ENCODE data around the gene ZNF408.
A peak's percentile ranks its signal among the peaks of the same experiment; 100 is the strongest.

The ZNF408 gene

GRCh38 chr11:46675949-46676348 lies 24.9 kb upstream of the ZNF408 start:
- Histone ChIP-seq H4K91ac (ENCODE audit: low read depth, low read length, poor library complexity) (no peak overlapping the region), H2BK5ac (ENCODE audit: low read length) (no peak overlapping the region), H2AK5ac (ENCODE audit: low read depth, low read length) (no peak overlapping the region), H3K14ac (ENCODE audit: low read length) (no peak overlapping the region), H3K27me3 (ENCODE audit: control insufficient read depth in 3 of 3, insufficient read depth in 3 of 3, low read depth in 1 of 3, low read length in 3 of 3) (no peaks in the 10 kb centered on the region), H2BK15ac (ENCODE audit: low read length) (no peak overlapping the region), H3K4me3 (ENCODE audit: low read length in 2 of 2) (no peak overlapping the region), H4K8ac (ENCODE audit: low read depth, low read length) (no peak overlapping the region), H3K4me2 (ENCODE audit: insufficient read depth, low read length, poor library complexity, severe bottlenecking) (no peak overlapping the region), H2AFZ (ENCODE audit: low read length) (no peak overlapping the region), H3K23ac (ENCODE audit: low read depth, low read length, poor library complexity) (no peak overlapping the region), H3K27ac (replicated peaks; ENCODE audit: low read length) (no peak overlapping the region), H3K9me3 (replicated peaks in 1 of 2; ENCODE audit: control insufficient read depth in 2 of 2, insufficient read depth in 1 of 2, low read depth in 1 of 2, low read length in 2 of 2) (no peaks in the 10 kb centered on the region), H3K79me1 (ENCODE audit: low read depth, low read length) (peaks cover 5% of the 10 kb centered on the region), H3K4me1 (ENCODE audit: control insufficient read depth in 2 of 2, insufficient read depth in 1 of 2, low read depth in 1 of 2, low read length in 2 of 2) (peaks cover 2 to 4% of the 10 kb centered on the region in 2 donors), H3K4ac (ENCODE audit: low read length) (no peak overlapping the region), H3K18ac (ENCODE audit: low read length) (no peak overlapping the region), H2BK12ac (ENCODE audit: low read length) (no peak overlapping the region), H3K36me3 (replicated peaks in 1 of 2; ENCODE audit: control insufficient read depth in 2 of 2, insufficient read depth in 2 of 2, low read length in 2 of 2) (peaks cover 36 to 70% of the 10 kb centered on the region in 2 donors), H3K9ac (ENCODE audit: low read depth, low read length, poor library complexity) (no peak overlapping the region), H2BK120ac (ENCODE audit: low read depth, low read length) (no peak overlapping the region)
- no peak for DNase-seq (ENCODE audit: low spot score)
- no CpG with 5 or more reads among the region's 7 CpGs for WGBS, 2 donors (ENCODE audit: extremely low coverage in 2 of 2, insufficient read length in 2 of 2, insufficient replicate concordance in 1 of 2)

GRCh38 chr11:46676436-46677158 lies 24.2 kb upstream of the ZNF408 start:
- no peak overlapping the region for H2BK12ac ChIP-seq (ENCODE audit: low read length)
- no peak overlapping the region for H2AFZ ChIP-seq (ENCODE audit: low read length)
- H3K9ac ChIP-seq (ENCODE audit: low read depth, low read length, poor library complexity): no peak overlapping the region
- H2AK5ac ChIP-seq (ENCODE audit: low read depth, low read length): no peak overlapping the region
- peak overlapping the region; percentile 71 for H3K18ac ChIP-seq (ENCODE audit: low read length)
- H3K4me1 ChIP-seq (ENCODE audit: control insufficient read depth in 2 of 2, insufficient read depth in 1 of 2, low read depth in 1 of 2, low read length in 2 of 2): peaks cover 2 to 4% of the 10 kb centered on the region in 2 donors
- H2BK5ac ChIP-seq (ENCODE audit: low read length): no peak overlapping the region
- H3K4me3 ChIP-seq (ENCODE audit: low read length in 2 of 2): no peak overlapping the region
- DNase-seq (ENCODE audit: low spot score): no peak
- no peak overlapping the region for H3K4ac ChIP-seq (ENCODE audit: low read length)
- H3K79me1 ChIP-seq (ENCODE audit: low read depth, low read length): peaks cover 5% of the 10 kb centered on the region
- peaks cover 38 to 67% of the 10 kb centered on the region in 2 donors for H3K36me3 ChIP-seq (replicated peaks in 1 of 2; ENCODE audit: control insufficient read depth in 2 of 2, insufficient read depth in 2 of 2, low read length in 2 of 2)
- H3K27ac ChIP-seq (replicated peaks; ENCODE audit: low read length): no peak overlapping the region
- peak overlapping the region; percentile 21 for H3K14ac ChIP-seq (ENCODE audit: low read length)
- H4K91ac ChIP-seq (ENCODE audit: low read depth, low read length, poor library complexity): peak overlapping the region; percentile 92
- no peak overlapping the region for H3K23ac ChIP-seq (ENCODE audit: low read depth, low read length, poor library complexity)
- H4K8ac ChIP-seq (ENCODE audit: low read depth, low read length): peak overlapping the region; percentile 17
- no peaks in the 10 kb centered on the region for H3K27me3 ChIP-seq (ENCODE audit: control insufficient read depth in 3 of 3, insufficient read depth in 3 of 3, low read depth in 1 of 3, low read length in 3 of 3)
- WGBS, 2 donors (ENCODE audit: extremely low coverage in 2 of 2, insufficient read length in 2 of 2, insufficient replicate concordance in 1 of 2): no CpG with 5 or more reads among the region's 15 CpGs
- H3K4me2 ChIP-seq (ENCODE audit: insufficient read depth, low read length, poor library complexity, severe bottlenecking): no peak overlapping the region
- H3K9me3 ChIP-seq (replicated peaks in 1 of 2; ENCODE audit: control insufficient read depth in 2 of 2, insufficient read depth in 1 of 2, low read depth in 1 of 2, low read length in 2 of 2): no peaks in the 10 kb centered on the region
- no peak overlapping the region for H2BK15ac ChIP-seq (ENCODE audit: low read length)
- no peak overlapping the region for H2BK120ac ChIP-seq (ENCODE audit: low read depth, low read length)

GRCh38 chr11:46677169-46677568 lies 23.7 kb upstream of the ZNF408 start:
- no peak overlapping the region for H3K27ac ChIP-seq (replicated peaks; ENCODE audit: low read length)
- no peak overlapping the region for H2BK12ac ChIP-seq (ENCODE audit: low read length)
- no peak for DNase-seq (ENCODE audit: low spot score)
- H2BK120ac ChIP-seq (ENCODE audit: low read depth, low read length): no peak overlapping the region
- H3K23ac ChIP-seq (ENCODE audit: low read depth, low read length, poor library complexity): no peak overlapping the region
- no peak overlapping the region for H2AK5ac ChIP-seq (ENCODE audit: low read depth, low read length)
- no peak overlapping the region for H3K4ac ChIP-seq (ENCODE audit: low read length)
- H3K9me3 ChIP-seq (replicated peaks in 1 of 2; ENCODE audit: control insufficient read depth in 2 of 2, insufficient read depth in 1 of 2, low read depth in 1 of 2, low read length in 2 of 2): no peaks in the 10 kb centered on the region
- H3K79me1 ChIP-seq (ENCODE audit: low read depth, low read length): peaks cover 5% of the 10 kb centered on the region
- H2BK5ac ChIP-seq (ENCODE audit: low read length): no peak overlapping the region
- H2AFZ ChIP-seq (ENCODE audit: low read length): no peak overlapping the region
- peaks cover 34 to 65% of the 10 kb centered on the region in 2 donors for H3K36me3 ChIP-seq (replicated peaks in 1 of 2; ENCODE audit: control insufficient read depth in 2 of 2, insufficient read depth in 2 of 2, low read length in 2 of 2)
- H4K8ac ChIP-seq (ENCODE audit: low read depth, low read length): no peak overlapping the region
- H3K9ac ChIP-seq (ENCODE audit: low read depth, low read length, poor library complexity): no peak overlapping the region
- no peak overlapping the region for H3K18ac ChIP-seq (ENCODE audit: low read length)
- H4K91ac ChIP-seq (ENCODE audit: low read depth, low read length, poor library complexity): no peak overlapping the region
- H3K4me3 ChIP-seq (ENCODE audit: low read length in 2 of 2): no peak overlapping the region
- H2BK15ac ChIP-seq (ENCODE audit: low read length): no peak overlapping the region
- no peaks in the 10 kb centered on the region for H3K27me3 ChIP-seq (ENCODE audit: control insufficient read depth in 3 of 3, insufficient read depth in 3 of 3, low read depth in 1 of 3, low read length in 3 of 3)
- no peak overlapping the region for H3K4me2 ChIP-seq (ENCODE audit: insufficient read depth, low read length, poor library complexity, severe bottlenecking)
- H3K4me1 ChIP-seq (ENCODE audit: control insufficient read depth in 2 of 2, insufficient read depth in 1 of 2, low read depth in 1 of 2, low read length in 2 of 2): peaks cover 2 to 4% of the 10 kb centered on the region in 2 donors
- WGBS, 2 donors (ENCODE audit: extremely low coverage in 2 of 2, insufficient read length in 2 of 2, insufficient replicate concordance in 1 of 2): no CpG with 5 or more reads among the region's 8 CpGs
- no peak overlapping the region for H3K14ac ChIP-seq (ENCODE audit: low read length)

- no peaks in the 10 kb centered on the region for H3K27me3 ChIP-seq (ENCODE audit: control insufficient read depth in 3 of 3, insufficient read depth in 3 of 3, low read depth in 1 of 3, low read length in 3 of 3)
- no peak overlapping the region for H3K14ac ChIP-seq (ENCODE audit: low read length)
- H3K18ac ChIP-seq (ENCODE audit: low read length): peak overlapping the region; percentile 19
- H4K8ac ChIP-seq (ENCODE audit: low read depth, low read length): no peak overlapping the region
- H3K4ac ChIP-seq (ENCODE audit: low read length): no peak overlapping the region
- H2BK15ac ChIP-seq (ENCODE audit: low read length): no peak overlapping the region
- WGBS, 2 donors (ENCODE audit: extremely low coverage in 2 of 2, insufficient read length in 2 of 2, insufficient replicate concordance in 1 of 2): no CpG with 5 or more reads among the region's 10 CpGs
- peaks cover 2 to 4% of the 10 kb centered on the region in 2 donors for H3K4me1 ChIP-seq (ENCODE audit: control insufficient read depth in 2 of 2, insufficient read depth in 1 of 2, low read depth in 1 of 2, low read length in 2 of 2)
- no peak overlapping the region for H3K27ac ChIP-seq (replicated peaks; ENCODE audit: low read length)
- no peak overlapping the region for H2BK12ac ChIP-seq (ENCODE audit: low read length)
- no peak for DNase-seq (ENCODE audit: low spot score)
- H3K4me3 ChIP-seq (ENCODE audit: low read length in 2 of 2): no peak overlapping the region
- H2AK5ac ChIP-seq (ENCODE audit: low read depth, low read length): no peak overlapping the region
- H3K9me3 ChIP-seq (replicated peaks in 1 of 2; ENCODE audit: control insufficient read depth in 2 of 2, insufficient read depth in 1 of 2, low read depth in 1 of 2, low read length in 2 of 2): no peaks in the 10 kb centered on the region
- H3K9ac ChIP-seq (ENCODE audit: low read depth, low read length, poor library complexity): no peak overlapping the region
- H3K23ac ChIP-seq (ENCODE audit: low read depth, low read length, poor library complexity): no peak overlapping the region
- H2AFZ ChIP-seq (ENCODE audit: low read length): no peak overlapping the region
- H4K91ac ChIP-seq (ENCODE audit: low read depth, low read length, poor library complexity): no peak overlapping the region
- no peak overlapping the region for H3K4me2 ChIP-seq (ENCODE audit: insufficient read depth, low read length, poor library complexity, severe bottlenecking)
- H2BK120ac ChIP-seq (ENCODE audit: low read depth, low read length): no peak overlapping the region
- peaks cover 5% of the 10 kb centered on the region for H3K79me1 ChIP-seq (ENCODE audit: low read depth, low read length)
- H3K36me3 ChIP-seq (replicated peaks in 1 of 2; ENCODE audit: control insufficient read depth in 2 of 2, insufficient read depth in 2 of 2, low read length in 2 of 2): peaks cover 28 to 55% of the 10 kb centered on the region in 2 donors
- no peak overlapping the region for H2BK5ac ChIP-seq (ENCODE audit: low read length)
Observed at GRCh38 chr11:46677991-46678740, 22.7 kb upstream of the ZNF408 start.
